Smooth muscle cell (in vitro differentiated cells): Measurements from ENCODE around the gene MAF. TPM values are rescaled to one million over a fixed set of nuclear protein-coding genes. Genes with fewer than 3 reads are reported as not detected.

Source experiments
- DNase-seq: peaks from one replicate; lab custom pipeline; 2025; ENCODE audit not compliant: unreplicated experiment; lab: John Stamatoyannopoulos, UW
- H2AFZ ChIP-seq: fragments of 200-600 bp; sonication (generic); 2 replicates; pipeline ENCODE4 v1.6.0; 2016; ENCODE audit warnings: antibody characterized with exemption, low read depth, mild to moderate bottlenecking
- H3F3A ChIP-seq: fragments of 200-600 bp; sonication (generic); 2 replicates; pipeline ENCODE4 v1.6.0; 2017; ENCODE audit warnings: antibody characterized with exemption, low read depth
- H3K27ac ChIP-seq: fragments of 200-600 bp; sonication (generic); 2 replicates; pipeline ENCODE4 v1.5.1; 2016; ENCODE audit warnings: low read depth, mild to moderate bottlenecking
- H3K27me3 ChIP-seq: fragments of 200-600 bp; sonication (generic); 2 replicates; pipeline ENCODE4 v1.6.1; 2016; ENCODE audit warnings: low read depth, mild to moderate bottlenecking
- H3K36me3 ChIP-seq: fragments of 200-600 bp; sonication (generic); 2 replicates; pipeline ENCODE4 v1.5.1; 2016; ENCODE audit warnings: low read depth
- H3K4me1 ChIP-seq: fragments of 200-600 bp; sonication (generic); 2 replicates; pipeline ENCODE4 v1.5.1; 2016; ENCODE audit warnings: low read depth
- H3K4me2 ChIP-seq: fragments of 200-600 bp; sonication (generic); 2 replicates; pipeline ENCODE4 v1.6.0; 2016; ENCODE audit warnings: mild to moderate bottlenecking
- H3K4me3 ChIP-seq: fragments of 200-600 bp; sonication (generic); 2 replicates; pipeline ENCODE4 v1.5.1; 2016; ENCODE audit warnings: mild to moderate bottlenecking
- H3K79me2 ChIP-seq: fragments of 200-600 bp; sonication (generic); 2 replicates; pipeline ENCODE4 v1.6.0; 2016; ENCODE audit warnings: low read depth, mild to moderate bottlenecking
- H3K9ac ChIP-seq: fragments of 200-600 bp; sonication (generic); 2 replicates; pipeline ENCODE4 v1.6.0; 2016; ENCODE audit warnings: low read depth
- H3K9me3 ChIP-seq: fragments of 200-600 bp; sonication (generic); replicated peaks from 2 replicates; pipeline ENCODE4 v1.5.1; 2016; ENCODE audit warnings: low read depth
- H4K20me1 ChIP-seq: fragments of 200-600 bp; sonication (generic); 2 replicates; pipeline ENCODE4 v1.6.0; 2016; ENCODE audit warnings: low read depth
- WGBS: methylation state at CpG from one replicate; pipeline ENCODE4 v1.1.7; 2016; ENCODE audit warnings: low lambda C conversion rate; 5-methylcytosine and 5-hydroxymethylcytosine counted together
- polyA plus RNA-seq: library from polyadenylated mRNA; unstranded; fragments of >200 nt; fragmentation: Nextera tagmentation; extraction: Ambion mirVana; gene quantifications from 2 replicates; pipeline ENCODE4 v1.2.1, GENCODE V29; 2016
- total RNA-seq: library from RNA; depleted of rRNA; stranded (reverse); fragments of >200 nt; gene quantifications from 2 replicates; pipeline ENCODE4 v1.2.3, GENCODE V29; 2014
- TF ChIP-seq, protein P1 (sequence below): fragments of 200-600 bp; sonication (generic); IDR thresholded peaks from 2 replicates; pipeline ENCODE4 v1.5.1; 2017; ENCODE audit warnings: borderline replicate concordance, mild to moderate bottlenecking, antibody characterized with exemption; ENCODE audit not compliant: insufficient read depth, poor library complexity, severe bottlenecking

MAF gene
- total and polyA plus RNA-seq, 2 experiments from 2014 or later, result 19.1 to 54.9 TPM

DNA sequence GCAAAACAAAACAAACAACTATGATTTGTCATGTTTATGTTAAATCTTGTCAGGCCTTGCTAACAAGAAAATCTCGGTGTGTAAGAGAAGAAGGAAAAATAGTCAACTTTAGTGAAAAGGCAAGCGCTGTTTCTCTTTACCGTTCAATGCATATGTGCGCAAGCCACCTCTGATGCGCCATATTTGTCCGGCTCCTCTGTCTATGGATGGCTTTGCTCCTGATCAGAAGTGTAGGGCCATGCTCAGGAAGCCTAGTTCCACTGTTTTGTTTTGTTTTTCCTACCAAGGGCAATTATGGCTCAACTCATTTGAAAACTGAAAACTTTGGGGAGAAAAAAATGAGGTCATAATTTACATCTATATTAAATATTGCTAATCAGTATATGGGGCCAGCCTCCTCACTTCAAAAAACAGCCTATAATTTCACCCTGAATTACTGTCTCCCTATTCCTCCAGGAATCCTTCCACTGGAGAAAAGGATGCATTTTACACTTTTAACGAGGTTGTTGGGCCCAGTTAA lies 4.5 kb downstream of the MAF start:
- Histone ChIP-seq H3K9me3 (no peaks in the 10 kb centered on the region), H3F3A (peaks cover 20% of the 10 kb centered on the region), H2AFZ (no peak overlapping the region), H3K36me3 (no peaks in the 10 kb centered on the region), H3K27ac (peak overlapping the region; percentile 25), H3K4me3 (peak overlapping the region; percentile 58), H3K4me1 (peaks cover 34% of the 10 kb centered on the region), H4K20me1 (peaks cover 65% of the 10 kb centered on the region), H3K4me2 (peak overlapping the region; percentile 89), H3K79me2 (peaks cover 45% of the 10 kb centered on the region), H3K9ac (peak overlapping the region; percentile 69), H3K27me3 (no peaks in the 10 kb centered on the region)
- TF ChIP-seq, protein P1, sequence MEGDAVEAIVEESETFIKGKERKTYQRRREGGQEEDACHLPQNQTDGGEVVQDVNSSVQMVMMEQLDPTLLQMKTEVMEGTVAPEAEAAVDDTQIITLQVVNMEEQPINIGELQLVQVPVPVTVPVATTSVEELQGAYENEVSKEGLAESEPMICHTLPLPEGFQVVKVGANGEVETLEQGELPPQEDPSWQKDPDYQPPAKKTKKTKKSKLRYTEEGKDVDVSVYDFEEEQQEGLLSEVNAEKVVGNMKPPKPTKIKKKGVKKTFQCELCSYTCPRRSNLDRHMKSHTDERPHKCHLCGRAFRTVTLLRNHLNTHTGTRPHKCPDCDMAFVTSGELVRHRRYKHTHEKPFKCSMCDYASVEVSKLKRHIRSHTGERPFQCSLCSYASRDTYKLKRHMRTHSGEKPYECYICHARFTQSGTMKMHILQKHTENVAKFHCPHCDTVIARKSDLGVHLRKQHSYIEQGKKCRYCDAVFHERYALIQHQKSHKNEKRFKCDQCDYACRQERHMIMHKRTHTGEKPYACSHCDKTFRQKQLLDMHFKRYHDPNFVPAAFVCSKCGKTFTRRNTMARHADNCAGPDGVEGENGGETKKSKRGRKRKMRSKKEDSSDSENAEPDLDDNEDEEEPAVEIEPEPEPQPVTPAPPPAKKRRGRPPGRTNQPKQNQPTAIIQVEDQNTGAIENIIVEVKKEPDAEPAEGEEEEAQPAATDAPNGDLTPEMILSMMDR, result no peak
- no peak for DNase-seq
- 79% methylated on average over 7 of the region's 7 CpGs for WGBS

DNA sequence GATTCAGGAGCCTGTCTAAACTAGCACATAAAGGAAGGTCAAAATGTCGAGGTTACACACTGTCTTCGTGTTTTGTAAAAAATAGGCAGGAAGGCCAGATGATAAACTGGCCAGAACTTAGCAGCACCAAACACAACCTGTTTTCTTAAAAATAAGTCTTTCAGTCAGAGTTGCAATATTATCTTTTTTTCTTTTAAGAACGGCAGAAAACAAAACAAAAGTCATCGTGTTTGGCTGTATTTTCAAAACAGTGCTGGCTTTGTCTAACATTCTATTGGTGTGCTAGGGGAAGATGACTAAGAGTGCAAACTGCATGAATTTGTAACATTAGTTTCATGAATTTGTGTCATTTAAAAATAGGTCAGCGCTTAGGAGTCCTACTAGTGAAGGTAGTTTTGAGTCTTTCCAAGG lies 5.3 kb downstream of the MAF start:
- H3K9ac ChIP-seq, result no peak overlapping the region
- no peak for DNase-seq
- TF ChIP-seq, protein P1, result no peak
- no peaks in the 10 kb centered on the region for H3K9me3 ChIP-seq
- no peak overlapping the region for H2AFZ ChIP-seq
- peak overlapping the region; percentile 25 for H3K27ac ChIP-seq
- peak overlapping the region; percentile 89 for H3K4me2 ChIP-seq
- no peaks in the 10 kb centered on the region for H3K36me3 ChIP-seq
- H3F3A ChIP-seq, result peaks cover 20% of the 10 kb centered on the region
- peaks cover 34% of the 10 kb centered on the region for H3K4me1 ChIP-seq
- H3K79me2 ChIP-seq, result peaks cover 45% of the 10 kb centered on the region
- H4K20me1 ChIP-seq, result peaks cover 65% of the 10 kb centered on the region
- H3K4me3 ChIP-seq, result peak overlapping the region; percentile 58
- no peaks in the 10 kb centered on the region for H3K27me3 ChIP-seq
- WGBS, result 66% methylated on average over 5 of the region's 5 CpGs

DNA sequence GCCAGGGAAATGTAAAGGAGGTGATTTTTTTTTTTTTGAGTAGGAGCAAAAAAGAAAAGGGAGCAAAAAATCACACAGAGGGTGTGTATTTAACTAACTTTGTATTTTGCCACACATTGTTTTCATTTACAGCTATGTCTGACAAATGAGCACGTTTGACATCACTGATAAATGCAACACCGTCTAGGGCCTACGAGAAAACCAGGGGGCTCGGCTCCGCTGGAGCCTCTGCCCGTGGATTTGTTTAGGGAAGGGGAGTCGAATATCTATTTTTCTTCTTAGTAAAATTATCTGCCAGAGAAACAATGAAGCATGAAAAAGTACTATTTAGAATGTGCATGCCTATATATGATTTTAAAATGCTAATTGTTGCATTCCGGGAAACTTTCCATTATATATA lies 6.8 kb downstream of the MAF start:
- H3K4me2 ChIP-seq, result no peak overlapping the region
- H3K4me1 ChIP-seq, result peaks cover 34% of the 10 kb centered on the region
- no peak overlapping the region for H3K9ac ChIP-seq
- TF ChIP-seq, protein P1, result no peak
- H3K27ac ChIP-seq, result no peak overlapping the region
- WGBS, result 90% methylated on average over 8 of the region's 8 CpGs
- no peak for DNase-seq
- H4K20me1 ChIP-seq, result peaks cover 59% of the 10 kb centered on the region
- no peaks in the 10 kb centered on the region for H3K36me3 ChIP-seq
- H3K4me3 ChIP-seq, result no peak overlapping the region
- H3K9me3 ChIP-seq, result no peaks in the 10 kb centered on the region
- H2AFZ ChIP-seq, result no peak overlapping the region
- peaks cover 39% of the 10 kb centered on the region for H3K79me2 ChIP-seq
- peaks cover 20% of the 10 kb centered on the region for H3F3A ChIP-seq
- H3K27me3 ChIP-seq, result peaks cover 11% of the 10 kb centered on the region

DNA sequence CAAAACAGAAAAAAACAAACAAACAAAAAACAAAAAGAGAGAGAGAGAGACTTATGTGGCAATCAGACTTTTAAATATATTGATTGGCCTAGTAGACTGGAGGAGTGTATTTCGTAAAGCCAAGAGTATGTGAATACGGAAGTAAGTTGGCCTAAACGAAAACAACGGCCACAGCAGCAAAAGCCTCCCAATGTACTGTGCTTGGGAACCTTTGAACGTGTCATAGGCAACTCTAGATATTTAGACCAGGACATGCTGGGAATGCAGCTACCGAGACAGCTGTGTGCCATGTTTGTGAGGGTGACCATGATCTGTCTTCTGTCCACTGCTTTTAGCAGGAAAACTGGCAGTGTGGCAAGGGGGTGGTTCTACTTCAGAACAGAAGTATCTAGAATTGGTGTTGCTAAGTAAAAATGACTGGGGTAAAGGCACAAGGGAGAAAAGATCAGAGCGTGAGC lies 7.4 kb downstream of the MAF start:
- Histone ChIP-seq H3K4me2 (peak overlapping the region; percentile 41), H3K4me1 (peaks cover 34% of the 10 kb centered on the region), H2AFZ (no peak overlapping the region), H3K27ac (no peak overlapping the region), H3K79me2 (peaks cover 35% of the 10 kb centered on the region), H3K9me3 (no peaks in the 10 kb centered on the region), H3K4me3 (no peak overlapping the region), H4K20me1 (peaks cover 54% of the 10 kb centered on the region), H3K9ac (no peak overlapping the region), H3K27me3 (peaks cover 11% of the 10 kb centered on the region), H3K36me3 (no peaks in the 10 kb centered on the region), H3F3A (peaks cover 20% of the 10 kb centered on the region)
- 71% methylated on average over 7 of the region's 7 CpGs for WGBS
- DNase-seq, result no peak
- TF ChIP-seq, protein P1, result no peak
